HG02763 (cell line): Measurements from ENCODE around the gene PCBP4.

Experiments
- ATAC-seq: cut with Tn5 transposase; IDR thresholded peaks from one replicate; pipeline ENCODE4 v1.9.1; 2021; ENCODE audit warnings: mild to moderate bottlenecking, moderate library complexity; ENCODE audit not compliant: unreplicated experiment

Gene PCBP4

DNA sequence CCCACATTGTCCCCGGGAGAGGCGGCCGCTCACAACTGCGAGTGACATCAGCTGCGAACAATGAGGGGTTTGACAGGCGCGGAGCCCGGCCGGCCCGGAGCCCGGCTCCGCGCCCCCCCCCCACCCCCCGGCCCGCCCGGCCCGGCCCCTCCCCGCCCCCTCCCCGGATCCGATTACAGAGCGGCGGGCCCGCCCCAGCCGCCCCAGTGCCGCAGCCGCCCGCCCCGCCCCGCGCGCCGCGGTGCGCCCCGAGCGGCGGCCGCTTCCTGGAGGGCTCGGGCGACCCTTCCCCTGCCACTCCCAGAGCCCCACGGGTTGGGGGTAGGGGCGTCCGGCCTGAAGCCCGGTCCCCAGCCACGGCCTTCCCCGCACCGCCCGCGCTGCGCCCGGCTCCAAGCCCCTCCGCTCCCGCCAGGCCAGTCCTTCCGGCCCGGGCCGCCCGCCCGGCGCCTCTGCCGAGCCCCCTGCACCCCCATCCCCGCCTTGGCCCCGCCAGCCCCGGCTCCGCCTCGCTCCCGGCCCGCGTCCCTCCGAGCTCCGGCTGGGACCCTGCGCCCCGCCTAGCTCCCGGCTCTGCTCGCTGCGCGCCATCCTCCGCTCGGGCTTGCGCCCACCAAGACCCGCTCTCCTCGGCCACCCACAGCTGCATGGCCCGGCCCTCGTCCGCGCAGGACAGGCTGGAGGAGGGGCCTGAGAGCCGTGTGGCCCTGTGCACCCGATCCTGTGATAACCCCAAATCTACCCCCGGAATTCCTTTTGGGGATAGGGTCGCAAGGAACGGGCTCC, at the start of gene PCBP4:
Gene PCBP4 (minus strand): TSS at position 71 of the 786 bp plus-strand sequence. CDS start 6,214 bp downstream, outside the sequence.
- ATAC-seq: peak; percentile 36

DNA sequence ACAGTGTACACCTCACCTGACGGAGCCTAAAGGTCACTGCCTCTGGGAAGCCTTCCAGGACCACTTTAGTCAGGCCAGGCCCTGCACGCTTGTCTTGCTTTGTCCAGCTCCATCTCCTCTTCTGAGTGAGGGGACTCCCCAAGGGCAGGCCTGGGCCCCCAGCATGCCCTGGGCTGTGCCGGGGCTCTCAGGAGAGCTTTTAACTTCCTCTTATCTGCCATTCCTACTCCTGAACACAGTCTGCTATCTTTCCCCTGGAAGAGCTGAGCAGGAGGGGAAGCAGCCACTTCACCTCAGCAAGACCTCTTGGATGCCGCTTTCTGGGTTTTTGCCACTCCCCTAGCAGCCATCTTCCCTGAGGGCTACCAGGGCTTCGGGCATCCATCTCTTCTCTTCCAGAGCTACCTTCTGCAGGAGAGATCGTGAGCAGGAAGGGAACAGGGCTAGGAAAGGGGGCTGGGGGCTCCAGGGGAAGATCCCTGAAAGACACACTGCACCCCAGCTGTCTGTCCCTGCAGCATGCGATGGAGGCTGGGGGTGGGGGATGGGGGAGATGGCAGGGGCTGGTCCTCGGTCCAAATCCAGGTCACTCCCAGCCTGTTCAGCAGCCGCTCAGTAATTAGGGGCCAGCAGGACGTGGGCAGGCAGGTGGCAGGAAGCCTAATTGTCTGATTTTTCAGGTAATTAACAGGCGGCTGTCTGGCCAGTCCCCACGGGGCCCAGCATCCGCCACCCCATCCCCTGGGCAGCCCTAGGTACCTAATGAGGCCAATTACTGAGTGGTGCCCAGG, 48.4 kb upstream of the PCBP4 start:
- no peak for ATAC-seq

GRCh38 chr3:52014613-52015012, 47.4 kb upstream of the PCBP4 start:
- no peak for ATAC-seq

DNA sequence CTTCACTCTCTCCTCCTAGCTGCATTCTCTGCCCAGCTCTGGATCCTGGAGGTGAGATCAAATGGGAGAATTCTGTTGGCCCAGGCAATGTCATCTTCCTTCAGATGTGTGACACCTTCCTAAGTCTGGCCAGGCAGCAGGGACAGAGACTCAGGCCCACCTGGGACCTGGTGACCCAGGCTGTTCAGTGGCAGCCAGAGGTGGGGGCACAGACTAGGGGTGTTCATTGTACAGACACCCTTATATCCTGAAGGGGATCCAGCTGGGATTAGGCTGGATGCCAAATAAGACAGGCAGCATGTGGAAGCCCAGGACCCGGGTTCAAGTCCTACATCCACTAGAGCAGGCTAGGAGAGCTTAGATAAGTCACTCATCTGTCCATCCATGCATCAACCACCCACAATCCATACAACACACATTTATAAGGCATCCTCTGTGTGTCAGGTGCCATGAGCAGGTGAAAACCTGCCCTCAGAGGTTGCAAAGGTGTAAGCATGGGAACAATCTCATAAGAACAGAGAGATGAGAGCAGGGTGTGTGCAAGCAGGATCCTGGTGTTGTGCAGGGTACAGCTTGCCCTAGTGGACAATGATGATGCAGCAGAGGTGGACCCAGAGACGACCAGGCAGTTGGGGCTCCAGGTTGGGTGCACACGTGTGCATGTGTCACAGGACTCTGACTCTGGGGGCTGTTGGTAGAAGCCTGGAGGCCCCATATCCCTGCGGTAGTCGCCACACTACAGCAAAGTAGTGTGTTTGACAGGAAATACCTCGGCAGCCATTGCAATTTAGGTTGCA, 46.7 kb upstream of the PCBP4 start:
- ATAC-seq: no peak

- no peak for ATAC-seq
These were observed 45.4 kb upstream of the PCBP4 start for GRCh38 chr3:52012699-52013098.

- ATAC-seq: no peak
These were observed 43.2 kb upstream of the PCBP4 start for GRCh38 chr3:52010431-52010830.

GRCh38 chr3:52007291-52007690, 40.0 kb upstream of the PCBP4 start:
- no peak for ATAC-seq

- ATAC-seq: no peak
These were observed 39.5 kb upstream of the PCBP4 start for GRCh38 chr3:52006820-52007133.

GRCh38 chr3:52006017-52006819, 39.0 kb upstream of the PCBP4 start:
- ATAC-seq: no peak

DNA sequence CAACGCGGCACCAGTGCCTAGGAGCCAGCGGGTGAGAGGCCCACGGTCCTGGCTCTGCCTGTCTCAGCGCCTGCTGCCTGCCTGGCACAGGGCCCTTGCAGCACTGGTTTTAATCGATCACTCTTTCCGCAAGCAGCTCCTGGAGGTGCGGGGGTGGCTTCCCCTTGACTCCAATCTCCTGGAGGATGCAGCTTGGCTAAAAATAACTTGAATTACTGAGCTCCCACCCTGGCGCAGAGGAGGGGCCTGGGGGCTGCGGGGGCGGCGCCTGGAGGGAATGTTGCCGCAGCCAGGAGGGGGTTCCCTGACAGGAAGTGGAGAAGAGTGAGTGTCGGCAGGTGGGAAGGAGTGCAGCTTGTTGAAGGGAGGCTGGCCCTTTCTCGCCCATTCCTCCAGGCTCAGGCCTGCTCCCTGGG, 38.3 kb upstream of the PCBP4 start:
- no peak for ATAC-seq

DNA sequence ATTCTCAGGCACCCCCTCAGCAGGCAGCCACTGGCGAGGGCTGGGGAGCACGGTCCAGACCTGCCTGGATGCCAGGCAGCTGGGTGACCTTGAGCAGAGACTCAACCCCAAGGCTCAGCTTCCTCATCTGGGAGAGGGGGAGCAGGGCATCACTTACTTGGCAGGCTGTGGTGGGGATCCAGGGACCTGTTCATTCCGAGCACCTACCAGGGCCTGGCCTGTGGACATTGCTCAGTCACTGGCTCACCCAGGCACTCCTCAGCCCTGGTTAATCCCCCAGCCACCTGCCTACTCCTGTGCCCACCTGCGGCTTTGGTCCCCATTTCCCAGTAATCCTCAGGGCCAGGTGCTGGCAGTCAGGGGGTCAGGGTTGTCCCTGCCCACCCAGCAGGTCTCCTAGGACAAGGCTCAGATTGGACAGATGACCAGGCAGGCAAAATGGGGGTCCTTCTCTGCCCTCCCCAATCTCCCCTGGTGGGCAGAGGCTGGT, 37.7 kb upstream of the PCBP4 start:
- ATAC-seq: no peak

- ATAC-seq: no peak
These were observed 37.0 kb upstream of the PCBP4 start for GRCh38 chr3:52004163-52004787.

- no peak for ATAC-seq
These were observed 35.5 kb upstream of the PCBP4 start for GRCh38 chr3:52002748-52003147.

DNA sequence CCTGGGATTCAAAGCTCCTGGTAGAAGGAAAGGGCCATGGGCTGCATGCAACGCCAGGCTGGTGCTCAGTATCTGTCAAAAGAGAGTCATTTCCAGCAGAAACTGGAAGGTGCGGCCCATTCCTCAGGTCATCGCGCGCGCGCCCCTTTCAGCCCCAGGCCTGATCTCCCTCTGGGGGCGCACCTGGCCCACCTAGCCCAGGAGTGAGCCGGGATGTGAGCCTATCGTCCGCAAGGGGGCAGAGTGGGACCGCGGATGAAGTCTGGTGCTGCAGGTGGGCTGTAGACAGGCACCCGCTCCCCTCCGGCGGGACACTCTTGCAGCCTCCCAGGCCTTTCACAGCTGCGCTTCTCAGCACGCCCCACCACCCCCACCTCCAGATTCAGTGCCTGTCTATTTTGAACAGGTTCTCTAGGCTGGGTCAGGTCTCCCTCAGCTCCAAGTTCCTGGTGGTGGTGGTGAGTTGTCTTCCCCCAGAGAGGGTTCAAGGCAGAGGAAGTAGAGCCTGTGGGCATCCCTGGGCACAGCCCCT, 34.3 kb upstream of the PCBP4 start:
- peak; percentile 68 for ATAC-seq

GRCh38 chr3:51999846-52000245, 32.6 kb upstream of the PCBP4 start:
- no peak for ATAC-seq

GRCh38 chr3:51998774-51999173, 31.5 kb upstream of the PCBP4 start:
- ATAC-seq: no peak

GRCh38 chr3:51997935-51998596, 30.8 kb upstream of the PCBP4 start:
- no peak for ATAC-seq

- no peak for ATAC-seq
These were observed 29.9 kb upstream of the PCBP4 start for GRCh38 chr3:51997172-51997571.
